Fibroblast of mammary gland (primary cell): ENCODE results near the gene SCIMP.
"Not testable (repeated sequence)": the region's sequence is repeated elsewhere in the genome, so short reads cannot be mapped to it uniquely, and the experiment has no call there.

Experiments
- DNase-seq: peaks from one replicate; pipeline ENCODE4 v3.0.0-alpha.2; 2010; ENCODE audit warnings: low read depth
- H3K4me3 ChIP-seq: 2 replicates; pipeline ENCODE4 v1.5.1; 2011; ENCODE audit warnings: low read depth, mild to moderate bottlenecking, low read length, moderate library complexity; ENCODE audit not compliant: control insufficient read depth
- CTCF ChIP-seq: conservative IDR thresholded peaks from 2 replicates; pipeline ENCODE4 v1.5.1; 2011; ENCODE audit warnings: low read depth, low read length, inconsistent platforms; ENCODE audit not compliant: control insufficient read depth, insufficient read depth

SCIMP gene

GRCh38 chr17:5184288-5184687 lies 50.4 kb downstream of the SCIMP start:
- DNase-seq, result no peak
- TF ChIP-seq CTCF, result no peak
- no peak overlapping the region for H3K4me3 ChIP-seq

GRCh38 chr17:5183410-5183793 lies 51.3 kb downstream of the SCIMP start:
- no peak overlapping the region for H3K4me3 ChIP-seq
- no peak for DNase-seq
- TF ChIP-seq CTCF, result no peak

GRCh38 chr17:5182597-5183409 lies 51.9 kb downstream of the SCIMP start:
- TF ChIP-seq CTCF, result no peak
- H3K4me3 ChIP-seq, result no peak overlapping the region

DNA sequence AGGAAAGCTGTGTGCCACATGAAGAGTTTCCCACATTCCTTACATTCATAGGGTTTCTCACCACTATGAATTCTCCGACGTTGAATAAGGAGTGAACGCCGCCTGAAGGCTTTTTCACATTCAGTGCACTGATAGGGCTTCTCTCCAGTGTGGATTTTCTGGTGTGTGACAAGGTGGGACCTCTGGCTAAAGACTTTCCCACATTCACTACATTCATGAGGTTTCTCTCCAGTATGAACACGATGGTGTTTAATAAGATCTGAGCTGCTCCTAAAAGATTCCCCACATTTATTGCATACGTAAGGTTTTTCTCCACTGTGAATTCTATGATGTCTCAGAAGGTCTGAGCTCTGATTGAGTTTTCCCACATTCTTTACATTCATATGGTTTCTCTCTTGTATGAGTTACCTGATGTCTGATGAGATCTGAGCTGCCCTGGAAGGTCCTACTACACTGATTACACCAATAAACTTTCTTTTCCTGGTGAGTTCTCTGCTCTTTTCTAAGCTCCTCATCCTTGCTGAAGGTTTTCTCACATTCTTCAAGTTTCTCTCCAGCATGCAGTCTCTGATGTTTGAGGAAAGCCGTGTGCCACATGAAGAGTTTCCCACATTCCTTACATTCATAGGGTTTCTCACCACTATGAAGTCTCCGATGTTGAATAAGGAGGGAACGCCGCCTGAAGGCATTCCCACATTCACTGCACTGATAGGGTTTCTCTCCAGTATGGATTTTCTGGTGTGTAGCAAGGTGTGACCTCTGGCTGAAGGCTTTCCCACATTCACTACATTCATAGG lies 53.0 kb downstream of the SCIMP start:
- H3K4me3 ChIP-seq, result no peak overlapping the region
- no peak for DNase-seq
- TF ChIP-seq CTCF, result no peak

More at GRCh38 chr17:5182597-5183409, 51.9 kb downstream of the SCIMP start:
- DNase-seq, result no peak

- no peak for DNase-seq
- TF ChIP-seq CTCF, result no peak
- H3K4me3 ChIP-seq, result no peak overlapping the region
Observed at GRCh38 chr17:5179003-5179402, 55.7 kb downstream of the SCIMP start.

DNA sequence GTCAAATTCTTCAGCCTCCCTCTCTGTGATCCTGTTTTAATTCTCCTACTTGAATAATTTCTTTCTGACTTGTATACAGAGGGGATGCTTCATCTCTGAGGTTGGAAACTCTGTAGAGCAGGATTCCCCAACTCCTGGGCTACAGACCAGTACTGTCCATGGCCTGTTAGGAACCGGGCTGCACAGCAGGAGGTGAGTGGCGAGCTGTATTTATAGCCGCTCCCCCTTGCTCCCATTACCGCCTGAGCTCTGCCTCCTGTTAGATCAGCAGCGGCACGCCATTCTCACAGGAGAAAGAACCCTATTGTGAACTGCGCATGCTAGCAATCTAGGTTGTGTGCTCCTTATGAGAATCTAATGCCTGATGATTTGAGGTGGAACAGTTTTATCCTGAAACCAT lies 59.6 kb downstream of the SCIMP start:
- DNase-seq, H3K4me3 ChIP-seq: not testable (repeated sequence)

DNA sequence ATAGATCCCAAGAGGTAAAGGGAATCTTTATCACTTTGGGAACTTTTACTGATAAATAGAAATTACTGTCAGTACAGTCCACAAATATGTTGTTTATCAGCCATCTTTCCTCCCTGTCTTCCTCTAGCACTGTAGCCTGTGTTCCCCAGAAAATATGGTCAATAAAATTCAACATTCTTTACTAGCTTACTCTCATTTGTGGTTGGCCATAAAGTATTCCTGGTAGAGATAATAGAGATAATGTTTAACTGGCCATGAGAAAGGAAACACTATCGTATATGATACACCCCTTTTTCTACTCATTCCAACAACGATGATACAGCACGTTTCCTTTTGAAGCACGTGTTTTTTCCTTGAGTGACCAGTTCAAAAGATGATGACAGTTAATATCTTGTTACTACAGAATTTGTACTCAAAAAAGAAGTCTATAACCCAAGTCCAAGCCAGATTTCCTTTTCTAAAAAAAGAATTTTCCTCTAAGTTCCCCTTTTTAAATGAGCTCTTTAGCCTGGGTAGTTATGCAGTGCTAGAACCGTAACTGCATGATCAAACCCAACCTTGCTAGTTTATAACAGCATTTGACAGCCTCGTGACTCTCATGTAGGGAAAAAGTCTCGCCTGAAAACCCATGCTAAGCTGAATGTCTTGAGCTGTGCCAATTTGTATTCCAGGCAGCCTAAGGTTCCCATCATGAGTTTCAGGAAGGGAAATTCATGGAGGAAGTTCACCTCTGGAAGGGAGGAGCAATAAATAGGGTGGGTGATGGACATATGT lies 68.7 kb downstream of the SCIMP start:
- not testable (repeated sequence) for H3K4me3 ChIP-seq

More for the DNA sequence above, 68.7 kb downstream of the SCIMP start:
- DNase-seq, result not testable (repeated sequence)
